Endodermal cell (in vitro differentiated cells): ENCODE data around the gene DIPK1A. TPM values are rescaled to one million over a fixed set of nuclear protein-coding genes. Genes with fewer than 3 reads are reported as not detected.

Source experiments
- DNase-seq: peaks from one replicate; pipeline ENCODE4 v3.0.0-alpha.2; 2017
- H3K27ac ChIP-seq: 2 replicates; pipeline ENCODE4 v1.5.1; 2013; ENCODE audit warnings: mild to moderate bottlenecking, low read depth, low read length, moderate library complexity
- H3K27me3 ChIP-seq: 2 replicates; pipeline ENCODE4 v1.6.1; 2013; ENCODE audit warnings: mild to moderate bottlenecking, low read length, moderate library complexity; ENCODE audit not compliant: insufficient read depth, control insufficient read depth, poor library complexity, severe bottlenecking
- H3K36me3 ChIP-seq: 2 replicates; pipeline ENCODE4 v1.7.0; 2013; ENCODE audit warnings: mild to moderate bottlenecking, low read length, moderate library complexity; ENCODE audit not compliant: control insufficient read depth, insufficient read depth
- H3K4me1 ChIP-seq: one replicate; pipeline ENCODE4 v1.7.0; 2013; ENCODE audit warnings: low read length; ENCODE audit not compliant: control insufficient read depth, insufficient read depth
- H3K4me3 ChIP-seq: 2 replicates; pipeline ENCODE4 v1.5.1; 2013; ENCODE audit warnings: mild to moderate bottlenecking, low read length, moderate library complexity
- H3K9ac ChIP-seq: 2 replicates; pipeline ENCODE4 v1.6.1; 2013; ENCODE audit warnings: mild to moderate bottlenecking, low read length, moderate library complexity; ENCODE audit not compliant: poor library complexity, severe bottlenecking; ENCODE audit errors: extremely low read depth
- H3K9me3 ChIP-seq: 2 replicates; pipeline ENCODE4 v1.6.1; 2013; ENCODE audit warnings: mild to moderate bottlenecking, low read length, moderate library complexity; ENCODE audit not compliant: control insufficient read depth
- H3K27ac Mint-ChIP-seq: 2 replicates; pipeline ENCODE4 v1.8.0; 2020; ENCODE audit warnings: mixed read lengths
- H3K27me3 Mint-ChIP-seq: 2 replicates; pipeline ENCODE4 v1.8.0; 2021; ENCODE audit warnings: mild to moderate bottlenecking, mixed read lengths; ENCODE audit not compliant: insufficient read depth
- H3K36me3 Mint-ChIP-seq: 2 replicates; pipeline ENCODE4 v1.8.0; 2020; ENCODE audit warnings: low read depth, mixed read lengths
- H3K4me1 Mint-ChIP-seq: 2 replicates; pipeline ENCODE4 v1.8.0; 2020; ENCODE audit warnings: mixed read lengths
- H3K4me3 Mint-ChIP-seq: 2 replicates; pipeline ENCODE4 v1.8.0; 2020; ENCODE audit warnings: mild to moderate bottlenecking, moderate library complexity, mixed read lengths
- H3K9me3 Mint-ChIP-seq: 2 replicates; pipeline ENCODE4 v1.8.0; 2020; ENCODE audit warnings: mild to moderate bottlenecking, mixed read lengths
- WGBS, 2 experiments: methylation state at CpG; one replicate each; pipeline versions ENCODE4 v1.1.5 to v1.1.7; 2013; ENCODE audit warnings: missing lambda C conversion rate in 2 of 2, mixed read lengths in 1 of 2; ENCODE audit not compliant: insufficient coverage in 1 of 2, insufficient read length in 1 of 2; 5-methylcytosine and 5-hydroxymethylcytosine counted together
- total RNA-seq, 2 donors: library from RNA; stranded (reverse); fragmentation: NEBNext Ultra II Directional in 1 of 2; extraction: Animal tissue kit (Norgen Biotek cat#: 25700) in 1 of 2; gene quantifications; 2 replicates in 1 of 2; 3 replicates in 1 of 2; pipeline ENCODE4 v1.2.1, GENCODE V29; 2021
- TF ChIP-seq, protein P1 (sequence below): fragments of 200-600 bp; sonication (generic); conservative IDR thresholded peaks from 2 replicates; pipeline ENCODE4 v1.5.0; 2021; ENCODE audit warnings: antibody characterized with exemption, mild to moderate bottlenecking

The DIPK1A gene
- total RNA-seq, 2 donors from 2014 or later = 4.0 to 6.6 TPM

DNA sequence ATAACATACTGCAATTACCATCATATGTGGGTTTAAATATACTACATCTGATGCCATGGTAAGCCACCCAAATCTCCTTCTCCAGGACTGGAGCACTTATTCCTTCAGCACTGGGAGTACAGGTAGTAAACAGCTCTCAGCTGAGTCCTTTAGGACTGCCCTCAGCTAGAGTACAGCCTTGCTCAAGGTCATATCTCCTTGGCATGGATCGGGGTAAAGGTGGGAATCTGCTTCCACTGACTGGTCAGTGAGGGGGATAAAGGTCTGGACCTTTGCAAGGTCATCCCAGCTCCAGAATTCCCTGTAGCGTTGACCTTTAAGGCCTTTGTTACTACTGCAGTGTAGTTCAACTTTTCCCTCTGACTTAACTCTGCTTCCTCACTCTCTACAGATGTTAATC lies 90.7 kb downstream of the DIPK1A start:
- Mint-ChIP-seq H3K9me3 (peaks cover 10% of the 10 kb centered on the region), H3K27me3 (no peaks in the 10 kb centered on the region), H3K36me3 (peaks cover 8% of the 10 kb centered on the region), H3K4me1 (no peaks in the 10 kb centered on the region), H3K27ac (no peak overlapping the region), H3K4me3 (no peak overlapping the region)
- DNase-seq = no peak
- Histone ChIP-seq H3K4me1 (no peaks in the 10 kb centered on the region), H3K27me3 (no peaks in the 10 kb centered on the region), H3K9me3 (peaks cover 9% of the 10 kb centered on the region), H3K36me3 (no peaks in the 10 kb centered on the region), H3K27ac (no peak overlapping the region), H3K9ac (no peak overlapping the region), H3K4me3 (no peak overlapping the region)
- 96 to 97% methylated on average over 2 of the region's 2 CpGs for WGBS, 2 experiments
- TF ChIP-seq, protein P1, sequence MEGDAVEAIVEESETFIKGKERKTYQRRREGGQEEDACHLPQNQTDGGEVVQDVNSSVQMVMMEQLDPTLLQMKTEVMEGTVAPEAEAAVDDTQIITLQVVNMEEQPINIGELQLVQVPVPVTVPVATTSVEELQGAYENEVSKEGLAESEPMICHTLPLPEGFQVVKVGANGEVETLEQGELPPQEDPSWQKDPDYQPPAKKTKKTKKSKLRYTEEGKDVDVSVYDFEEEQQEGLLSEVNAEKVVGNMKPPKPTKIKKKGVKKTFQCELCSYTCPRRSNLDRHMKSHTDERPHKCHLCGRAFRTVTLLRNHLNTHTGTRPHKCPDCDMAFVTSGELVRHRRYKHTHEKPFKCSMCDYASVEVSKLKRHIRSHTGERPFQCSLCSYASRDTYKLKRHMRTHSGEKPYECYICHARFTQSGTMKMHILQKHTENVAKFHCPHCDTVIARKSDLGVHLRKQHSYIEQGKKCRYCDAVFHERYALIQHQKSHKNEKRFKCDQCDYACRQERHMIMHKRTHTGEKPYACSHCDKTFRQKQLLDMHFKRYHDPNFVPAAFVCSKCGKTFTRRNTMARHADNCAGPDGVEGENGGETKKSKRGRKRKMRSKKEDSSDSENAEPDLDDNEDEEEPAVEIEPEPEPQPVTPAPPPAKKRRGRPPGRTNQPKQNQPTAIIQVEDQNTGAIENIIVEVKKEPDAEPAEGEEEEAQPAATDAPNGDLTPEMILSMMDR = no peak

DNA sequence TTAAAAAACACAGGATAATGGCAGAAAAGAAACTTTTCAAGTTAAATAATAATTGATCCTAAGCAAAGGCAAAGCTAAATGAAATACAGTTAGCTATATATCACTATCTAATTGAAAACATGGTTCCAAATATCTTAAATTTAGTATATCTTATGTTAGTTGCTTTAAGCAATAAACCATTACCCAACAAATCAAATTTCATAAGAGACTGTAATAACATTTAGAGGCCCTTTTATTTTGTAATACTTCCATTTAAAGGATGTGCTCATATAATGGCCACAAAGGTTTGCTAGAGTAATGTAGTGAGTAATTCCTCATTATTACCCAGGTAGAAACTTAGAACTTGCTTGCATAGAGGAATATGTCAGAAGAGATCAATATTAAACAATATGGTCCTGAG lies 97.1 kb downstream of the DIPK1A start:
- H3K36me3 Mint-ChIP-seq = no peaks in the 10 kb centered on the region

DNA sequence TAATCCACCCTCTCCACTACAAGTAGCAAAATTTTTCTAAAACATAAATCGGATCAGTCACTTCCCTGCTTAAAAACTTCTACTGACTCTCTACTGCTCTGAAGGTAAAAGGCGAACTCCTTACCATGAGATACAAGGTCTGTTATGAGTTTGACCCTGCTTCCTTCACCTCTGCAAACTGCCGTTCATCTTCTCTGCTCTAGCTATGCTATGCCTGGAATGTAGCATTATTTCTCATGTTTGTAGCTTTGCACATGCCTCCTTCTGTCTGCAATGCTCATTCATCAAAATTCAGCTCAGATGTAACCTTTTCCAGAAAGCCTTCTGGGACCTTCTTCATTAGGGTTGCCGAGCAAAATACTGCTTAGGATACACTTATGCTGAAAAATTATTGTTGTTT lies 98.7 kb downstream of the DIPK1A start:
- TF ChIP-seq, protein P1 = no peak
- H3K9ac ChIP-seq = no peak overlapping the region
- Mint-ChIP-seq H3K27me3 (no peaks in the 10 kb centered on the region), H3K9me3 (no peaks in the 10 kb centered on the region), H3K4me3 (no peak overlapping the region), H3K36me3 (no peaks in the 10 kb centered on the region), H3K4me1 (no peaks in the 10 kb centered on the region), H3K27ac (no peak overlapping the region)
- no peaks in the 10 kb centered on the region for H3K4me1 ChIP-seq
- DNase-seq = no peak
- no peak overlapping the region for H3K4me3 ChIP-seq
- no peaks in the 10 kb centered on the region for H3K36me3 ChIP-seq
- no peaks in the 10 kb centered on the region for H3K9me3 ChIP-seq
- H3K27ac ChIP-seq = no peak overlapping the region
- no peaks in the 10 kb centered on the region for H3K27me3 ChIP-seq
- 90 to 92% methylated on average over 3 to 4 of the region's 4 CpGs for WGBS, 2 experiments

More for the DNA sequence above, 97.1 kb downstream of the DIPK1A start:
- no peak overlapping the region for H3K9ac ChIP-seq
- Mint-ChIP-seq H3K4me1 (no peaks in the 10 kb centered on the region), H3K9me3 (no peaks in the 10 kb centered on the region), H3K27ac (no peak overlapping the region), H3K4me3 (no peak overlapping the region), H3K27me3 (no peaks in the 10 kb centered on the region)
- H3K27ac ChIP-seq = no peak overlapping the region
- no peaks in the 10 kb centered on the region for H3K9me3 ChIP-seq
- no peak for DNase-seq
- H3K36me3 ChIP-seq = no peaks in the 10 kb centered on the region
- TF ChIP-seq, protein P1 = no peak
- H3K4me1 ChIP-seq = no peaks in the 10 kb centered on the region
- H3K4me3 ChIP-seq = no peak overlapping the region
- no peaks in the 10 kb centered on the region for H3K27me3 ChIP-seq
